ENCODE data around the gene FADS6.
"Not testable (repeated sequence)": the region's sequence is repeated elsewhere in the genome, so short reads cannot be mapped to it uniquely, and the experiment has no call there.

The FADS6 gene

DNA sequence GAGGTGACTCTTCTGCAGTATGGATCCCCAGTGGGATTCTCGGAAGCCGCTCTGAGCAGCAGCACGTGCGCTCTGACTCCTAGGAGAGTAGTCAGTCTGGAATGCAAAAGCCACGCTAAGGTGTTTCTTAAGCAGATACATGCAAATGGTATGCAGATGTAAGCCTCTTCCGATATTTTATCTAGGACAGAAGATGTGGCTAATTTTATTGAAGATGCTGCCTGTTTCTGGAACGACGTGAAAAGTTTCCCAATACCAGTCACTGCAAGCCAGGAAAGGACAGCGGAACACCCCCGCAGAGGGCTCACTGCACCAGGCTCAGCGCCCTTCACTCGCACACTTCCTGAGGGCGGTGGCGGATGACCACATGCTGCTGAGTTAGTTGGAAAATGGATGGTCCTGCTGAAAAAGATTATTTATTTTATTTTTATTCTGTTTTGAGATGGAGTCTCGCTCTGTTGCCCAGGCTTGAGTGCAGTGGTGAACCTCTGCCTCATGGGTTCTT is 10.1 kb downstream of the FADS6 start:
- no peak for DNase-seq

DNA sequence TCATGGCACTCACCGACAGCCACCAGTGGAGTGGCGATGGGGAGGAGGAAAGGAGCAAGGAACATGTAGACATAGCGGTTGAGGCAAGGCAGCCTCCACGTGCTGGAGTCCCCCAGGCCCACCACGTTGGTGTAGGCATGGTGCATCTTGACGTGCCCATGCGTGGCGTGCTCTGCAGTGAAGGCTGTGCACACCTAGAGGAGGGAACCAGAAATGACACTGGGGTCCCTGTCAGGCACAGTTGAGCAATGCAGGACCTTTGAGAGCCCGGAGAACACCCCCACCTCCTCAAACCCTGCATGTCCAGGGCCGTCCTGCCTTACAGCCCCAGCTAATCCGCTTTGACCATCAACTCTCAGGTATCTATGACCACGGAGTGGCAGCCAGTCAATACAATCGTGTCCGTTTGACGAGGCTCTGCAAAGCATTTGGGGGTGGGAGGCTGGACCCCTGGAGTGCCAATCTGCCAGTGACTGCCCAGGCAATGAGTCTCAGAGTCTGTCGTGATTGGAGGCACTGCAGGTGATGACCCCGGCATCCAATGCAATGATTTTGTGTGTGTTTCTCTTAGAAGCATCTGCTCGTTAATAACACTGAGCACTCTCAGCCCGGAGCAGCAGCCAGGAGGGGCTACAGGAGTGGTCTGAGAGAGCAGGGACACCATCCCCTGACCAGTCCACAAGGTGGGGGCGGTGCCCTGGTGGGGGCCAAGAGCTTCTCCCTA is 10.8 kb downstream of the FADS6 start:
- no peak for DNase-seq

DNA sequence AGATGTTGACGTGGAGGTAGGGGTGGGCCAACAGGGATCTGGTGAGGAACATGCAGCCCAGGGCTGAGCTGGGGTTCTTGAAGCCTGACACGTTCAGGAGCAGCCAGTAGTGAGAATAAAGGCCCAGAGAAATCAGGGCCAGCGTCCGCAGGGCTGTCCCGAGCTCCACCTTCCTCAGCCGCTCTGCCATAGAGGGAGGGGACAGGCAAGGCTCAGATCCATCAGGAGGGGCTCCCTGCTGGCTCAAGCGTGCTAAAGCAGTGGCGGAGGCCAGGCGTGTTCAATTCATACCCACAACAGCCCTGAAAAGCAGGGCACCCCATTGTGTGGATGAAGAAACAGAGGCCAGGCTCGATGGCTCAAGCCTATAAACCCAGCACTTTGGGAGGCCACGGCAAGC is 12.4 kb downstream of the FADS6 start:
- DNase-seq, result no peak

DNA sequence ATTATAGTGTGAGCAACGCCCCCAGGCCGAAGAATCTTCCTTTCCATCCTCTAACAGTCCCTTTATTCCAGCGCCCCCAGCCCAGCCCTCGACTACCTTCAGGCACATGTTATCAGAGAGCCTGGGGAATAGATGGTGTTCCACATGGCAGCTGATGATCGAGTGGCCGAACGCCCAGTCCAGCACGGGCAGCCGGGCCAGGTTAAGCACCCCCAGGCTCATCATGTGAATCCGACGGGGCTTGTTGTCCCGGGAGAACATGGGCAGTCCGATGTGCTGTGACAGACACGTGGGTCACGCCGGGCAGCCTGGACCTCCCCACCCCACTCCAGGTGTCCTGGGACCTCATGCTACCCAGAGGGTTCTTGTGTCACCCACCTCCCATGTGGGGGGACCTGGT is 14.1 kb downstream of the FADS6 start:
- no peak for DNase-seq

DNA sequence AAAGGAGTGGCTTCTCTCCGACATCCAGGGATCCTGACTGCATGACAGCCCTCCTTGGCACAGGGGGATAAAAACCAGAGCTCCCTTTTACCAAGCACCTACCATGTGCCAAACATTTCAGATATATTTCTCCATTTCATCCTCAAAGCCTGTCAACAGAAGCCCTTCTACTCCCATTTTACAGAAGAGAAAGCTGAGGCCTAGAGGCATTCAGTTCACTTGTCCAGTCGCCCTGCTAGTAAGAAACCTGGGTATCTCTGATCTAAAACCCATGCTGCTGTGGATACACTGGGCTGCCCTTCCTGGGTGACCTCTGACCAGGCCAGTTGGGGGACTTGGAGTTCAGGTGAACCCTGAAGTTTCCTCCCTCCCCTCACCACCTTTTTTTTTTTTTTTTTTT is 14.8 kb downstream of the FADS6 start:
- no peak for DNase-seq

DNA sequence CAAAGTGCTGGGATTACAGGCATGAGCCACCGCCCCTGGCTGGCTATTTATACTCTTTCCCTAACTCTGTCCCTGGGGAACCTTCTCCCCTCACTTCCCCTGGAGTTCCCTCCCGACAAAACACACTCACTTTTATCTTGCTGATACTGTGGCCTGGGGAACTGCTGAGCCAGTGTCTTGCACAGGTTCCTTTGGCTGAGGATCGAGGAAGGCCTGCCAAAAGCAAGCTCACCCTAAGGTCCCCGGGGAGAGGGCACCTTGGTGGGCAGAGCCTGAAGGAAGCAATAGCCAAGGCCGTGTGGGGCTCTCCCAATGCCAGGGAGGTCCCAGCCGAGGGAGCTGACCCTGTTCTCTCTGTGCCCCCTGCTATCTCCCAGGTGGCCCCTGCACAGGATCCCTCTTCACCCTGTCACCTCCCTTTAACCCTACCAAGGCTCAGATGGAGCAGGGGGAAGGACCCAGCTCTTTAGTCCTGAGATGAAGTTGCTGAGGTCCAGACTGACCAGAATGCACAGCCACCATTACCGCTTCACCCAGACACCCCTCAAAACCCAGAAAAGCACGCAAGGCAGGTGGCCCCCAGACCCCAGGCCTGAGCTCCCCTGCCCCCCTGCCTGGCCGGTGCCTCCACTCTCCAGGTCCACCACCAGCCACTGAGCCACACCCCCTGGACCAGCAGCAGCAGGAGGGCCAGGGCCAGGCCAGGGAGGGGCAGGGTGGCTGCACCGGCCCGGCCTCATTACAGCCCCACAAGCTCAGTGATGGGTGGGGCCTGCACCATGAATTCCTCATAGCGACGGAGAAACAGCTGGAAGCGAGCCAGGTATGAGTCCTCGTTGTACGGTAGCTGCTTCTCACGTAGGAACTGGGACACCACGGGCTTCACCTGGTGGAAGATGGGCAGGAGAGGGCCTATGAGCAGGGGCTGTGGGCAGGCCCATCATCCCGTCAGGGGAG is 15.6 kb downstream of the FADS6 start:
- DNase-seq, result no peak

DNA sequence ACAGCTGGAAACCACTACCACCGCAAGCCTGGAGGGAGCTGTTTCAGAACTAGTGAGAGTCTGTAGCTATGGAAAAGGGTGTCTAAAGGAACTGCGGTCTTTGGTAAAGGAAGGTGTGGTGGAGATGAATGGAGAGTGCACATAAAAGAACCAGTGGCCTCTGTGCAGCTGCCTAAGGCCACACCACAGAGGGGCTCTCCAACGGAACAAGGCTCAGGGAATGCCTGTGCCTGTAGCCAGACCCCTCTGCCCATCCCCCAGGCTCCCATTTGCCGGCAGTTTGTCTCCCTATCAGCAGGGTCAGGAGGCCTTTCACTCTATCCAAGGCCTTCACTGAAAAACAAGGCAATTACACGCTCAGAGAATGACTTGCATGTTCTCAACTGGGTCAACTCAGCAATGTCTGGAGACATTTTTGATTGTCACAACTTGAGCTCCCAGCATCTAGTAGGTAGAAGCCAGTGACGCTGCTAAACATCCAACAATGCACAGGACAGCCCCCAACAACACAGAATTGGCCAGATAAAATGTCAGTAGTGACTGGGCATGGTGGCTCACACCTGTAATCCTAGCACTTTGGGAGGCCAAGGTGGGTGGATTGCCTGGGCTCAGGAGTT is 17.3 kb downstream of the FADS6 start:
- DNase-seq, result no peak

DNA sequence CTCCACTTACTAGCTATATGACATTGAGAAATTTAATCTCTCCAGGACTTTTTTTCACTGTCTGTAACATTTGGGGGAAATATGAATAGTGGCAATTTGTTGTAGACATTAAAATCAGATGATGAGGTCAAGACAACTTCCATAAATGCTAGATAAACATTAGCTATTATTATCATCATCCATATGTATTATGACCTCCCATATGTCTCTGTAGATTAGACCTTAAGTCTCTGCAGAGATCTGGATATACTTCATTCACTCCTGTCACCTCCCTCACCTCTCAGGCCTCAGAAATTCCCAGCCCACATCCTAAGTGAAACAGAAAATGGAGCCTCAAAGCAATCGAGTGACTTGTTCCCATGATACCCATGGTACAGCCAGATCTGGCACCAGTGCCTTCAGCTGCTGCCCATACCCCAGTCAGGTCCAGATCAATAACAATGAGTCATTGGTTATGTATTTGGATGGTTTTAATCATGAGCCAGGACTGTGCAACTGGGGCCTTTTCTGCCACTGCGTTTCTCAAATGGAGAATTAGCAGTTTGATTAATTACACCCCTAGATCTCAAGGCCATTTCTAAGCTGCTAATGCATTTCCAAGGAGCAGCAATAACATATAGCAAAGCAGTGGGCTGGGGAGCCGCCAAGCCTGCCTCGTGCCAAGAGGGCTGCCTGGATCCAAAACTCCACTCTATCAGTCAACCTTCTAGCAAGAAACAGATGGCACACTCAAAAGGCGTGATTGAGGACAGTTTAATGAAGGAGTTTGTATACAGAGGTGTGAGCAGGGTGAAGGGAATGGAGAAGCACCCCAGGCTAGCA is 18.1 kb downstream of the FADS6 start:
- no peak for DNase-seq

DNA sequence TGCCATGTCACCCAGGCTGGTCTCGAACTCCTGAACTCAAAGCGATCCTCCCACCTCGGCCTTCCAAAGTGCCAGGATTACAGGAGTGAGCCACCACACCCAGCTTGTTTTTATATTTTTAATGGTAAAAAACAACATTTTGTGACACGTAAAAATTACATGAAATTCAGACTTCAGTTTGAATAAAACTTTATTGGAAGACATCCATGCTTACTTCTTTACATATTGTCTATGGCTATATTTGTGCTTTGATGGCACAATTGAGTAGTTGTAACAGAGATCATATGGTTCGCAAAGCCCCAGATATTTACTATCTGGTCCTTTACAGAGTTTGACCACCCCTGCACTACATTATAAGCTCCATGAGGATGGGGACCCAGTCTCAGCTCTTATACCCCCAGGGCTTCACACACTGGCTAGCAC is 18.8 kb downstream of the FADS6 start:
- no peak for DNase-seq

DNA sequence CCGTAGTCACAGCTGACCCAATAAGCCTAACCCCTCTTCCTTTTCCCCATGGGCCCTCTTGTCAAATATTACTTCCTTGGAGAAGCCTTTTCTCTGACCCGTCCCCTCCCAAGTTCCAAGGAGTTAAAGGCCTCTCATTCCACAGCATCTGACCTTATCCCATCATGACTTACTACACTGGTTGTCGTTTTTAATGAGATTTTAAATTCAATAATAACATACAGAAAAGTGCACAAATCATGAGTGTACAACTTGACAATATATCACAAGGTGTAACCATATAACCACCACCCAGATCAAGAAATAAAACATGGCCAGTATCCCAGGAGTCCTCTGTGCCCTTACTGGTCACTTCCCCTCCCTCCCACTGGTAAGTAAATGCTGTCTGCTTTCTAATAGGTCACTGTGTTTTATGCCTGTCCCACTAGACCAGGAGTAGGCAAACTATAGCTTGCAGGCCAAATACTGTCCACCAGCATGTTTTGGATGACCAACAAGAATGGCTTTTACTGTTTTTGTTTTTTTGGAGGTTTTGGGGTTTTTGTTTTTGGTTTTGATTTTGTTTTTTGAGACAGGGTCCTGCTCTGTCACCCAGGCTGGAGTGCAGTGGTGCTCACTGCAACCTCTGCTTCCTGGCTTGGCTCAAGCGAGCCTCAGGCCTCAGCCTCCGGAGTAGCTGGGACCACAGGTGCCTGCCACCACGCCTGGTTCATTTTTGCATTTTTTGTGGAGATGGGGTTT is 19.4 kb downstream of the FADS6 start:
- no peak for DNase-seq

DNA sequence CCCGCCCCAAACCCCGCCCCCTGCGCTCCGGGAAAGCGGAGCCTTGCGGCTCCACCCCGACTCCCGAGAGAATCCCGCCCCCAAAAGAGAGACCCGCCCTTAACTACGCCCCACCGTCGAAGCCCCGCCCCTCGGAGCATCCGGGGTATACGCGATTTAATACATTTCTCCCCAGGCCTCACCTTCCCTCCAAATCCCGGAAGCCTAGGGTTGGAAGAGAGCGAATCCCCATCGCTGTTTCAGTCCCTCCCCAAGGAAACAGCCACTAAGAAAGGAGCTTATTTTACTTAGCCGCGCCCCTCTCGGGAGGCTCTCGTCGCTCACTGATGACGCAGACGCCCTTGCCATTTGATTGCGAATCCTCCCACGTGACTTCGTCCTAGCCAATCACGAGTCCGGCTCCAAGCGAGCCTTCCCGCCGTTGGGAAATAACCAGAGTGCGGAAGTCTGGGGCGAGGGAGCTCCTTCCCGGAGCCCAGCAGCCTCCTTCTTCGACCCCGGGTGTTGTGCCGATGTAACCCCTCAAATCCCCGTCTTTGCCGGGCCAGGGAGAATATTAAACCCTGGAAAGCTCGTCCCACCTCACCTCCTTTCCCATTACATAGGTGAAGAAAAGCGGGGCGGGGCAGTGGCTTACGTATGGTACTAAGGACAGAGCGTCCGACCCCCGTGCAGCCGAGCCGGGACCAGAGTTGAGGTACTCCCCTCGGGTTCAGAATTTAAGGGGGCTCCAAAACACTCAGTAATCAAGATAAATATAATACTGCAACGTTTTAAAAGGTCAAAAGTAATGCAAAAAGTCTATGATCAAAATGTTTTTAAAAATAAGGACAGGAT is 20.2 kb downstream of the FADS6 start:
- DNase-seq, result peak; percentile 99

DNA sequence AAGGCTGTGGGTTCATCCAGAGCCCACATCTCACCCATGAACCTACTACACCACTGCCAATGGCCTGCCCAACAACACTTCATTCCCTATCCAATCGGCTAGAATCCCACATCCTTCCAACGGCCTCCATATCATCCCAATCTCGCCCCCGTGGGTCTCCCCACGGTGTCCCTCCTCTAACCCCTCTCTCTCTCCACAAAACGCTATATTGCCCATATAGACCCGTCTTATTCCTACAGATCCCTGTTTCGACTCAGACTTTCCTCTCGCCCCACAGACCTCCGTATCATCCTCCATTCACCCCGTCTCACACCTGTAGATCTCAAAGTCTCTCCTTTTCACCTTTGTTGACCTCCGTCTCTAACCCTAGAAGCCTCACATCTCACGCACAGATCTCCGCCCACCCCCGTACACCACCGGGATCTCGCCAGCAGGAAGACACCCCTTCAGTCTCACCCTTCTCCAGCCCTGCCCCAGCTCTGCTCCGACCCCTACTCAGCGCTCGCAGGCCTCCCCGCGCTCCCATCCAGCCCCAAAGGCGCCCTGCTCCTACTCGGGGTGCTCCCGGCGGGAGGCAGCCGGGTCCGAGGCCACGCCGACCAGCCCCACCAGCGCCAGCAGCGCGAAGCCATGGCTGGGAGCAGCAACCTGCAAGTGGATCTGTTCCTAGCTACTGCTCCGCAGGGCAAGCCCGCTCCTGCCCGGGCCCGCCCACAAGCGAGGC is 21.0 kb downstream of the FADS6 start, which contains the start of gene FDXR:
Gene FDXR, minus strand, starts transcription at position 682 of the 724 bp plus-strand sequence. Its CDS starts 50 bp downstream, at position 632.
- DNase-seq, result no peak

DNA sequence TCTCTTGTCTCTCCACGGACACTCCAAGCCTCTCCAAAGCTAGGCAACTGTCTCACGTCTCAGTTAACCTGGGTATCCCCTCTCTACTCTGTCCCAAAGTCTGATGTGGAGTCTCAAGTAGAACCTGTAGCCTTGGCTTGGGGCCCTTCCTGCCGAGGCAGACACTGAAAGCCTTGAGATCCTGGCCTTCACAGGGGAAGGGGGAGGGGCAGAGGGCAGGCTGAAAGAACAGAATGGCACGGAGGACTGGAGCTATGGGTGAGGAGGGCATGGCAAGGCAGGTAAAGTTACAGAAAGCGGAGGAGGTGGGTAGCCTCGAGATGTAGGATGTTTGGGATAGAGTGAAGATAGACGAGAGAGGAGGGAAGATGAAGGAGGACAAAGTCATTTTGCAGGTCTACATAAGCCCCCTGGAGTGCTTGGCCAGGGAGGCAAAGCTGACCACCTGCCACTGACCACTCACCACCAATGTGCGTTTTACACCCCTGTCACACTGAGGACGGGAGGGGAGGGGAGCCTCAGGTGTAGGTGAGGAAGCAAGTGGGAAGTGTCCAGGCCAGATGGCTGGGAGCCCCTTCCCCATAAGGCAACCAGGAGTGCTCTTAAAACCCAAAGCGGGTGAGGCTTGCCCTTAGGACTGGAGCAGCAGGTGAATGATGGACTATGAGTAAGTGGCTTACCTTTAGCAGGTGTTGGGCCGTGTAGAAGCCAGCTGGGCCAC is 21.9 kb downstream of the FADS6 start:
- DNase-seq, result no peak

DNA sequence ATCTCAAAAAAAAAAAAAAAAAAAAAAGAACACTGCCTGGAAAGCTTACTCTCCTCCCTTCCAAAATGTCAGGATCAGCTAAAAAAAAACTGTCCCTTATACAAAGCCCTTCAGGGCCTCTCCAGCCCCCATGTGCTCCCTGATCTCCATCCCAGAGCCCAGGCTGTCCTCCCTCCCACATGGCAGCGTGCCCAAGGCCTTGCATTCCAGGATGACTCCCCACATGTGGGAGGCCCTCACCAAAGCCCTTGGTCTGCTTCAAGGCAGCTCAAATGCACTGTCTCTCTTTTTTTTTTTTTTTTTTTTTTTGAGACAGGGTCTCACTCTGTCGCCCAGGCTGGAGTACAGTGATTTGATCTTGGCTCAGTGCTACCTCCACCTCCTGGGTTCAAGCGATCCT is 22.9 kb downstream of the FADS6 start:
- DNase-seq, result no peak

DNA sequence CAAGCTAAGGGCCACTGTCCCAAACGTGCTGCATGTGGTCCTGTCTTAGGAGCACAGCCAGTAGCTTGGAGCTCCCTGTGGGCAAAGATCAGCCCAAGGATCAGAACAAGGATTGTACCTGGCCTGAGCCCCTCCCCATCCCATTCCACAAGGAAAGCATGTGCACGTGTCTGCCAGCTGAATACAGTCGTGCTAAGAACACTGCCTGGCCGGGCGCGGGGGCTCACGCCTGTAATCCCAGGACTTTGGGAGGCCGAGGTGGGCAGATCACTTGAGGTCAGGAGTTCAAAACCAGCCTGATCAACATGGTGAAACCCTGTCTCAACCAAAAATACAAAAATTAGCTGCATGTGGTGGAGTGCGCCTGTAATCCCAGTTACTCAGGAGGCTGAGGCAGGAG is 23.4 kb downstream of the FADS6 start:
- DNase-seq, result not testable (repeated sequence)

DNA sequence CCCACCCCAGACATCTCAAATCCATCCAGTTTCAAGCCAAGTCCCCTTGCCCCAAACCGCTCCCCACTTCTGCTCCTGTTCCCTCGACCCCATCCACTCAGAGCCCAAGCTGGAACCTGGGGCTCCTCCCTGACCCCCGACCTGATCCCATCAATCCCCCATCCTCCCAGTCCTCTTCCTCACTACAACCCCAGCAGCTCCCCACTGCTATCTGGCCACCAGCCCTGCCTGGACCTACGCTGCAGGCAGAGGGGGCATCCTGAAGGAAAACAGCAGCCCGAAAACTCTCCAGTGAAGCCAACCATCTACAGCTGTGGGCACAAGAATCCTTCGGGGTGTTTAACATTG is 24.6 kb downstream of the FADS6 start:
- no peak for DNase-seq

DNA sequence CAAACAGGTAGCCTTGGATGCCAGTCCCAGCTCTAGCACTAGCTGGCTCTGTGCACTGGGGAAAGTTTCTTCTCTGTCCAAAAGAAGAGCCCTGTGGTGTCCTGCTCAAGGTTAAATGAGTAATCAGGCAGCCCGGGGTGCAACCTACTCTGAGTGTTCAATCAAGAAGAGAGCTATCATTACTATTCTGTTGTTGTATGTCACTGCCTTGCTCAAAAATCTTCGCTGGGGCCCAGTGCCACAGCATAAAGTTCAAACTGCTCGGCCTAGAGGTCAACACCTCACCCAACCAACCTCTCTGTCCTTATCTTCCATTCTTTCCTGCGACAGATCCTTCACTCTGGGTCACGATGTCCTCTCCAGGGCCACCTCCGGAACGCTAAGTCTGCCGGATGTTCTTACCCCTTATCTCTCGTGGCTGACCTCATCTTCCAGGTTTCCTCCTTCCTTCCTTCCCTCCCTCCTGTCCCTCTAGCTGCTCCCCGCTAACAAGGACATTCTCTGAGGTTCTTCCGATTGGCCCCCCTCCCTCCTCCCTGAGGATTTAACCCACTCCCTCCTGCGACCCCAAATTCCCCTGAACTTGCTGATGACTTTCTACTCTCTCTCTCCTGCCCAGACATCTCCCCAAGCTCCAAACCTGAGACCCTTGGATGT is 25.1 kb downstream of the FADS6 start:
- no peak for DNase-seq

DNA sequence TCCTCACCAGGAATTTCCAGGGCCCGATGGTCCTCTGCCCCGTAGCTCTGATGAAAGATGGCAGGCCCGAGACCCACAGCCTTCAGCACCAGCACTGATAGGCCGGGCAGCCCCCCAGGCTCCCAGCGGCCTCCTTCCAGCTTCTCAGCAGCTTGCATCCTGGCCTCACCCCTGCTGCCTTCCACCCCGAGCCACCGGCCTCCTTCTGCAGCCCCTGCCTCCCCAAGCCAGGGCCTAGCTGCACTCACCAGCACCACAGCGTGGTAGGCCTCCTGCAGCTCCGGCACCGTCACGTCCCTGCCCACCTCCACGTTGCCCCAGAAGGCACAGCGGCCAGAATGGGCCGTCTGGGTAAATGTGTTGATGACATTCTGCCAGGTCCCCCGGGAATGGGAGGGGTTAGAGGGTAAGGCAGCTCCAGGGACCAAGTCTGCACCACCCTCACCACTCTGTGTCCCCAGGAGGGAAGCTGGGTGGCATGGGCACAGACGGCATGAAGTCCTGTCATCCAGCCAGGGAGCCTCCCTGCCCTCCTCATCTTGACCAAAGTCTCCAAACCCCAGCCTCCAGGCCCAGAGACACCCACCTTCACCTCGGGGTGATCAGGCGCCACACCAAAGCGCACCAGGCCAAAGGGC is 27.1 kb downstream of the FADS6 start:
- no peak for DNase-seq
